Parathyroid adenoma (tissue), 2 donors: Measurements from ENCODE around the gene CDSN.

Source experiments
- H2AFZ ChIP-seq: fragments of 300-600 bp; sonication (generic); one replicate; pipeline ENCODE4 v1.7.0; 2017; ENCODE audit warnings: antibody characterized with exemption, mild to moderate bottlenecking
- H3K27ac ChIP-seq: fragments of 300-600 bp; sonication (generic); one replicate; pipeline ENCODE4 v1.7.0; 2017
- H3K27me3 ChIP-seq: fragments of 300-600 bp; sonication (generic); one replicate; pipeline ENCODE4 v1.7.0; 2017; ENCODE audit warnings: low read length; ENCODE audit not compliant: control insufficient read depth, insufficient read depth
- H3K36me3 ChIP-seq: fragments of 300-600 bp; sonication (generic); one replicate; pipeline ENCODE4 v1.7.0; 2017; ENCODE audit warnings: low read length; ENCODE audit not compliant: control insufficient read depth, insufficient read depth
- H3K4me1 ChIP-seq: fragments of 300-600 bp; sonication (generic); one replicate; pipeline ENCODE4 v1.7.0; 2017; ENCODE audit warnings: control low read depth
- H3K4me2 ChIP-seq: fragments of 300-600 bp; sonication (generic); one replicate; pipeline ENCODE4 v1.7.0; 2017; ENCODE audit warnings: low read length
- H3K4me3 ChIP-seq: fragments of 300-600 bp; sonication (generic); one replicate; pipeline ENCODE4 v1.7.0; 2017; ENCODE audit warnings: low read depth, low read length
- H3K79me2 ChIP-seq: fragments of 300-600 bp; sonication (generic); one replicate; pipeline ENCODE4 v1.7.0; 2017; ENCODE audit warnings: control low read depth
- H3K9ac ChIP-seq: fragments of 300-600 bp; sonication (generic); one replicate; pipeline ENCODE4 v1.7.0; 2017; ENCODE audit warnings: mild to moderate bottlenecking
- H3K9me3 ChIP-seq: fragments of 300-600 bp; sonication (generic); one replicate; pipeline ENCODE4 v1.7.0; 2017; ENCODE audit warnings: low read length; ENCODE audit not compliant: control insufficient read depth
- TF ChIP-seq, protein P1 (sequence below): fragments of 300-600 bp; sonication (generic); IDR thresholded peaks from one replicate; pipeline ENCODE4 v1.7.0; 2017; ENCODE audit warnings: antibody characterized with exemption, mild to moderate bottlenecking
- donor health status: primary hyperparathyroidism.

The CDSN gene

DNA sequence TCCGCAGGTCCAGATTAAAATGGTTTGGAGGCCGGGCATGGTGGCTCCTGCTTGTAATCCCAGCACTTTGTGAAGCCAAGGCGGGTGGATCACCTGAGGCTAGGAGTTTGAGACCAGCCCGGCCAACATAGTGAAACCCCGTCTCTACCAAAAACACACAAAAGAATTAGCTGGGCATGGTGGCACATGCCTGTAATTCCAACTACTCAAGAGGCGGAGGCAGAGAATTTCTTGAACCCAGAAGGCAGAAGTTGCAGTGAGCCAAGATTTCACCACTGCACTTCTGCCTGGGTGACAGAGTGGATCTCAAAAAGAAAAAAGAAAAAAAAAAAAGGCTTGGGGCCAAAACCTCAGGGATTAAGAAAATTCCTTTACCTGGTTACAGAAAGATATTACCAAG is 38.4 kb downstream of the CDSN start:
- Histone ChIP-seq H3K4me1 (peaks cover 6% of the 10 kb centered on the region), H2AFZ (no peak overlapping the region), H3K27me3 (no peaks in the 10 kb centered on the region), H3K4me2 (no peak overlapping the region), H3K27ac (no peak overlapping the region), H3K36me3 (no peaks in the 10 kb centered on the region), H3K9ac (no peak overlapping the region), H3K4me3 (no peak overlapping the region), H3K79me2 (no peaks in the 10 kb centered on the region), H3K9me3 (no peaks in the 10 kb centered on the region)
- TF ChIP-seq, protein P1, sequence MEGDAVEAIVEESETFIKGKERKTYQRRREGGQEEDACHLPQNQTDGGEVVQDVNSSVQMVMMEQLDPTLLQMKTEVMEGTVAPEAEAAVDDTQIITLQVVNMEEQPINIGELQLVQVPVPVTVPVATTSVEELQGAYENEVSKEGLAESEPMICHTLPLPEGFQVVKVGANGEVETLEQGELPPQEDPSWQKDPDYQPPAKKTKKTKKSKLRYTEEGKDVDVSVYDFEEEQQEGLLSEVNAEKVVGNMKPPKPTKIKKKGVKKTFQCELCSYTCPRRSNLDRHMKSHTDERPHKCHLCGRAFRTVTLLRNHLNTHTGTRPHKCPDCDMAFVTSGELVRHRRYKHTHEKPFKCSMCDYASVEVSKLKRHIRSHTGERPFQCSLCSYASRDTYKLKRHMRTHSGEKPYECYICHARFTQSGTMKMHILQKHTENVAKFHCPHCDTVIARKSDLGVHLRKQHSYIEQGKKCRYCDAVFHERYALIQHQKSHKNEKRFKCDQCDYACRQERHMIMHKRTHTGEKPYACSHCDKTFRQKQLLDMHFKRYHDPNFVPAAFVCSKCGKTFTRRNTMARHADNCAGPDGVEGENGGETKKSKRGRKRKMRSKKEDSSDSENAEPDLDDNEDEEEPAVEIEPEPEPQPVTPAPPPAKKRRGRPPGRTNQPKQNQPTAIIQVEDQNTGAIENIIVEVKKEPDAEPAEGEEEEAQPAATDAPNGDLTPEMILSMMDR, result no peak

DNA sequence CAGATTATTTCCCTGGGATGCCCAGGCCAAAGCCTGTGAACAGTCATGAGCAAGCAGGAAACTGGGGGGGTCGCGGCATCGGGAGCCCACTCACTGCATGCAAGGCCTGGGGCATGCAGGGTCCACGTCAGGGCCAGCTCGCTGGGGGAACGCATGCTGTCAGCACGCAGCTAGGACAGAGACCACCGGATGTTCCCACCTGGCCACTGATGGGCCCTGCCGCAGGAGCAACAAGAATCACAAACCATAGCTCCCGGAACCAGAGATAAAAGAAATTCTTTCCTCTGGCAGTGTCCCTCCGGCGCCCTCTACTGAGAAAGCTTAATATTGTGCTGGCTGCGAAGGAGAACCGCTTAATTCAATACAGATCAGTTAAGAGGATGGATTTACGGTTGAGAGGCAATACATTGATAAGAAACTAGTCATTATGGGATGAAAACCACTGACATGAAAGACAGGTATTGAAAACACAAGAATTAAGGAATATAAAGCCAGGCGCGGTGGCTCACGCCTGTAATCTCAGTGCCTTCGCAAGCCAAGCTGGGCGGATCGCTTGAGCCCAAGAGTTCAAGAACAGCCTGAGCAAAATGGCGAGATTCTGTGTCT is 40.5 kb downstream of the CDSN start:
- H3K27ac ChIP-seq, result no peak overlapping the region
- no peaks in the 10 kb centered on the region for H3K4me1 ChIP-seq
- H3K79me2 ChIP-seq, result no peaks in the 10 kb centered on the region
- TF ChIP-seq, protein P1, result peak; percentile 92
- H3K27me3 ChIP-seq, result no peaks in the 10 kb centered on the region
- H3K9me3 ChIP-seq, result no peaks in the 10 kb centered on the region
- H3K4me2 ChIP-seq, result no peak overlapping the region
- no peak overlapping the region for H3K9ac ChIP-seq
- peak overlapping the region; percentile 62 for H2AFZ ChIP-seq
- no peak overlapping the region for H3K4me3 ChIP-seq
- no peaks in the 10 kb centered on the region for H3K36me3 ChIP-seq

DNA sequence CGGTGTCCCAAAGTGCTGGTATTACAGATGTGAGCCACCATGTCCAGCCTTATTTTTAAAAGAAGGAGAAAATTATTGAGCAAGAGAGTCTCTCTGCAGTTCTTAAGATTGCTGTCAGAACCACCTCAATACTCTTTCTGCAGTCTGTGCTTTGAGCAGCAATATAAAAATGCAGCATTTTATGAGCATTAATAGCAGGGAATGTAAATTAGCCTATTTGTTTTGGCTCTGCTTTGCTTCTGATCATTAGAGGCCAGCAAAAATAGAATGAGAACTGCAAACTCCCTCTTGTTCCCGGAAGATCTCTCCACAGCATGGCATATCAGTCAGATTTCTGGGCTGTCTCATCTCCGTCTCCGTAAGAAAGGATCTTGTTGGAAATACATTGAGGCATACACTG is 43.6 kb downstream of the CDSN start:
- Histone ChIP-seq H2AFZ (no peak overlapping the region), H3K27ac (no peak overlapping the region), H3K4me3 (no peak overlapping the region), H3K4me2 (no peak overlapping the region), H3K9me3 (no peaks in the 10 kb centered on the region), H3K4me1 (peaks cover 8% of the 10 kb centered on the region), H3K36me3 (no peaks in the 10 kb centered on the region), H3K27me3 (no peaks in the 10 kb centered on the region), H3K9ac (no peak overlapping the region), H3K79me2 (no peaks in the 10 kb centered on the region)
- TF ChIP-seq, protein P1, result no peak

DNA sequence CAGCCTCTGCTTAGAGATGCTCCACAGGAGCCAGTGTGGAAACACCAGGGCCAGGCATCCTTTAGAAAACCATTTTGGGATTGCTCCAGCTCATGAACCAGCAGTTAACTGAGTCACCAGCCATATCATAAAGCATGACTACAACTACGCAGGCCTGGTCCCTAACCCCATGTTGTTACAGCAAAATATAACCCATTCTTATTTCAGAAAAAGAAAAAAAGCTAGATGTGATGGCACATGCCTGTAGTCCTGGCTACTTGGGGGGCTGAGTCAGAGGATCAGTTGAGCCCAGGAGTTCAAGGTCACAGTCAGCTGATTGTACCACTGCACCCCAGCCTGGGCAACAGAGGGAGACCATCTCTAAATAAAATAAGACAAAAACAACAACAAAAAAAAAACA is 44.7 kb downstream of the CDSN start:
- H3K4me2 ChIP-seq, result no peak overlapping the region
- H3K79me2 ChIP-seq, result no peaks in the 10 kb centered on the region
- no peaks in the 10 kb centered on the region for H3K27me3 ChIP-seq
- TF ChIP-seq, protein P1, result no peak
- no peaks in the 10 kb centered on the region for H3K9me3 ChIP-seq
- H3K4me1 ChIP-seq, result peaks cover 8% of the 10 kb centered on the region
- no peak overlapping the region for H2AFZ ChIP-seq
- H3K27ac ChIP-seq, result no peak overlapping the region
- H3K9ac ChIP-seq, result no peak overlapping the region
- H3K36me3 ChIP-seq, result no peaks in the 10 kb centered on the region
- no peak overlapping the region for H3K4me3 ChIP-seq

DNA sequence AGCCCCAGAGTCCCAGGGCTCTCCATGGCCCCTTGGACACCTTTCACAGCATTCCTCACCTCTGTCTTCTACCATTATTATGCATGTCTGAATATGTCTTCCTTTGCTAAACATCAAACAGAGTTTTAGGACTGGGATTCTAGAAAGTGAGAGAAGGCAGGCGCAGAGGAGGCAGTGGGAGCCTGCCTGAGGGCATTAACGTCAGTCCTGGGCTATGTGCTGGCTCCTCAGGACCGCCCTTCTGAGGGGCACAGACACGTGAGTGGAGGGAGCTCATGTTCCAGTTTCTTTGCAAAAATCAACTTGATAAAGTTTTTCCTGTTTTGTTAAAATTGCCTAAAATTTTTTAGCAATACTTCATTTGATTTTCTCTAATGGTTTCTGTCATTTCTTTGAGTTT is 45.8 kb downstream of the CDSN start:
- H2AFZ ChIP-seq, result peak overlapping the region; percentile 25
- no peaks in the 10 kb centered on the region for H3K79me2 ChIP-seq
- H3K4me3 ChIP-seq, result no peak overlapping the region
- no peak overlapping the region for H3K27ac ChIP-seq
- TF ChIP-seq, protein P1, result no peak
- no peak overlapping the region for H3K4me2 ChIP-seq
- peaks cover 8% of the 10 kb centered on the region for H3K4me1 ChIP-seq
- H3K36me3 ChIP-seq, result no peaks in the 10 kb centered on the region
- no peaks in the 10 kb centered on the region for H3K9me3 ChIP-seq
- no peaks in the 10 kb centered on the region for H3K27me3 ChIP-seq
- H3K9ac ChIP-seq, result no peak overlapping the region
